ENCODE results near the gene NECTIN4. TPM values are rescaled to one million over a fixed set of nuclear protein-coding genes. Genes with fewer than 3 reads are reported as not detected.
A peak's percentile ranks its signal among the peaks of the same experiment; 100 is the strongest.

NECTIN4 gene
- polyA plus RNA-seq, 1 of the 3 experiments (the other 2 are of a cell fraction): 0.59 TPM

DNA sequence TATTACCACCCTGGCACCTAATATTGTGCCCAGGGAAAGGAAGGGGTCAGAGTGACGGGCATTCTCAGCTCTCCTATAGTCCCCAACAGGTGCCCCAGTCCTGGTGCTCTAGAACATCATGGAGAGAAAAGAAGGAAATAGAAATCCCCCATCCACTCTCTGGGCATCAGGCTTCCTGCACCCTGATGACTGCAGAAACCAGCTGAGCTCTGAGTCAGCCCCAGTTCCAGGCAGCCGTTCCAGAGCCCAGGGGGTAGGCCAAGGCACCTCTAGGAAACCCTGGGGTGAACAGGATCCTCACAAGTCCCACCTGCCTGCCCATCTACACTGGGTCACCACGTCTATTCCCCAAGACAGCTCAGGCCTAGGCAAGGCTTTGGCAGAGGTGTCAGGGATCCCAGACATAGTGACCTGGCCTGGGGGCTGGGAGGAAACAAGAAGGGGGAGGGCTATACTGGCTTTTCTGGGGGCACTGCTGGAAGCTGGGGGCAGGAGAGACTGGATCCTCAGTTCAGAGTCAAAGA, 709 bp downstream of the NECTIN4 start:
- Histone ChIP-seq H3K79me2 (ENCODE audit: insufficient read depth) (no peaks in the 10 kb centered on the region), H3K4me2 (no peak overlapping the region), H3K27ac (ENCODE audit: low read depth in 2 of 2, low read length in 1 of 2) (no peak overlapping the region), H3K9ac (no peak overlapping the region), H3K36me3 (replicated peaks in 1 of 2; ENCODE audit: control insufficient read depth in 1 of 2, insufficient read depth in 2 of 2, low read length in 1 of 2) (no peaks in the 10 kb centered on the region), H2AFZ (ENCODE audit: low read depth) (no peak overlapping the region), H3K27me3 (ENCODE audit: insufficient read depth) (no peaks in the 10 kb centered on the region), H3K4me3 (ENCODE audit: low read depth in 2 of 2, low read length in 1 of 2) (no peak overlapping the region), H3K9me2 (no peaks in the 10 kb centered on the region), H4K20me1 (ENCODE audit: insufficient read depth) (no peaks in the 10 kb centered on the region), H3K9me3 (no peaks in the 10 kb centered on the region), H3K4me1 (ENCODE audit: control insufficient read depth in 1 of 2, insufficient read depth in 2 of 2, low read depth in 1 of 2, low read length in 1 of 2) (peaks cover under 1 to 15% of the 10 kb centered on the region in 2 experiments; a peak in 2 of 4 replicates), H3F3A (replicated peaks; ENCODE audit: insufficient read depth) (no peaks in the 10 kb centered on the region)
- ChIA-PET CTCF (interaction anchor here (0.7 to 22.7 kb wide), 2 partner anchors 8 to 18 kb away, joined by 3 to 198 read pairs; partner anchors contain the start of gene KLHDC9), POLR2A (interaction anchor here (1.0 kb wide), 1 partner anchor 9 kb away, joined by 3 read pairs; the partner anchor contains the start of gene KLHDC9)
- TF ChIP-seq FOSL2 (IDR thresholded peaks at IDR 0.05; ENCODE audit: borderline replicate concordance, low read depth) (0 out of 2 replicates have a peak, but pooled peaks have one; percentile 38), SIN3A (IDR thresholded peaks at IDR 0.05; ENCODE audit: borderline replicate concordance, low read depth, low read length) (no peak), CHD2 (IDR thresholded peaks at IDR 0.05; ENCODE audit: low read length, partially characterized antibody) (no peak), YY1 (IDR thresholded peaks at IDR 0.05; ENCODE audit: low read depth) (no peak)
- 77% methylated on average over 1 of the region's 3 CpGs for WGBS (ENCODE audit: low lambda C conversion rate)
- DNase-seq: no peak

DNA sequence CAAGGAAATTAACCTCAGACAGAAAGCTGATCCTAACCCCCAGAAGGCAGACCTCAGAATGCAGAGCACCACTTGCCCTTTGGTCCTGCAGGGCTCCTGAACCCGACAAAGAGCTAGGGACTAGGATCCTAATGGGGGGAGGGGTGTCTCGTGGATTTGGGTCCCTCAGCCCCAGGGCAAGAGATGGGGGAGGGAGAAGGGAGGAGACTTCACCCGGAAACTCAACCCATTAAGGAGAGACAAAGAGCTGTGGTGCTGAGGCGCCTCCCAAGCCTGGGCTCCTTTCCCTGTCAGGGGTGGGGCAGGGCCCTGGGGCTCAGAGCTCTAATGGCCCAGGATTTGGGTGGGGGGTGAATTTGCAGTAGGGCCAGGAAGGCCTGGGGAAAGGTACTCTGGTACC, 2.9 kb downstream of the NECTIN4 start:
- H3K9me2 ChIP-seq: no peaks in the 10 kb centered on the region
- H3K79me2 ChIP-seq (ENCODE audit: insufficient read depth): no peaks in the 10 kb centered on the region
- no peak overlapping the region for H2AFZ ChIP-seq (ENCODE audit: low read depth)
- no peak overlapping the region for H3K9ac ChIP-seq
- no peak overlapping the region for H3K4me3 ChIP-seq (ENCODE audit: low read depth in 2 of 2, low read length in 1 of 2)
- no peaks in the 10 kb centered on the region for H3K36me3 ChIP-seq (replicated peaks in 1 of 2; ENCODE audit: control insufficient read depth in 1 of 2, insufficient read depth in 2 of 2, low read length in 1 of 2)
- 72% methylated on average over 4 of the region's 4 CpGs for WGBS (ENCODE audit: low lambda C conversion rate)
- peaks cover 8 to 13% of the 10 kb centered on the region in 2 experiments; a peak in 2 of 4 replicates for H3K4me1 ChIP-seq (ENCODE audit: control insufficient read depth in 1 of 2, insufficient read depth in 2 of 2, low read depth in 1 of 2, low read length in 1 of 2)
- no peaks in the 10 kb centered on the region for H3F3A ChIP-seq (replicated peaks; ENCODE audit: insufficient read depth)
- no peak overlapping the region for H3K27ac ChIP-seq (ENCODE audit: low read depth in 2 of 2, low read length in 1 of 2)
- H3K4me2 ChIP-seq: no peak overlapping the region
- no peak for DNase-seq
- H3K9me3 ChIP-seq: no peaks in the 10 kb centered on the region
- H4K20me1 ChIP-seq (ENCODE audit: insufficient read depth): no peaks in the 10 kb centered on the region
- ChIA-PET CTCF (interaction anchor here (1.1 to 22.7 kb wide), 2 partner anchors 10 to 116 kb away, joined by 3 to 198 read pairs; partner anchors contain the start of genes KLHDC9 and NDUFS2), POLR2A (no interaction called here)
- TF ChIP-seq NFIC (IDR thresholded peaks at IDR 0.05; ENCODE audit: borderline replicate concordance) (no peak), FOXJ3 (CRISPR knock-in tag; IDR thresholded peaks at IDR 0.05) (no peak), RXRA (IDR thresholded peaks at IDR 0.05; ENCODE audit: borderline replicate concordance, low read depth) (no peak)
- TF ChIP-seq, protein P1, sequence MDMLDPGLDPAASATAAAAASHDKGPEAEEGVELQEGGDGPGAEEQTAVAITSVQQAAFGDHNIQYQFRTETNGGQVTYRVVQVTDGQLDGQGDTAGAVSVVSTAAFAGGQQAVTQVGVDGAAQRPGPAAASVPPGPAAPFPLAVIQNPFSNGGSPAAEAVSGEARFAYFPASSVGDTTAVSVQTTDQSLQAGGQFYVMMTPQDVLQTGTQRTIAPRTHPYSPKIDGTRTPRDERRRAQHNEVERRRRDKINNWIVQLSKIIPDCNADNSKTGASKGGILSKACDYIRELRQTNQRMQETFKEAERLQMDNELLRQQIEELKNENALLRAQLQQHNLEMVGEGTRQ (IDR thresholded peaks at IDR 0.05; ENCODE audit: borderline replicate concordance, low read depth, low read length): no peak
- TF ChIP-seq, protein P2, sequence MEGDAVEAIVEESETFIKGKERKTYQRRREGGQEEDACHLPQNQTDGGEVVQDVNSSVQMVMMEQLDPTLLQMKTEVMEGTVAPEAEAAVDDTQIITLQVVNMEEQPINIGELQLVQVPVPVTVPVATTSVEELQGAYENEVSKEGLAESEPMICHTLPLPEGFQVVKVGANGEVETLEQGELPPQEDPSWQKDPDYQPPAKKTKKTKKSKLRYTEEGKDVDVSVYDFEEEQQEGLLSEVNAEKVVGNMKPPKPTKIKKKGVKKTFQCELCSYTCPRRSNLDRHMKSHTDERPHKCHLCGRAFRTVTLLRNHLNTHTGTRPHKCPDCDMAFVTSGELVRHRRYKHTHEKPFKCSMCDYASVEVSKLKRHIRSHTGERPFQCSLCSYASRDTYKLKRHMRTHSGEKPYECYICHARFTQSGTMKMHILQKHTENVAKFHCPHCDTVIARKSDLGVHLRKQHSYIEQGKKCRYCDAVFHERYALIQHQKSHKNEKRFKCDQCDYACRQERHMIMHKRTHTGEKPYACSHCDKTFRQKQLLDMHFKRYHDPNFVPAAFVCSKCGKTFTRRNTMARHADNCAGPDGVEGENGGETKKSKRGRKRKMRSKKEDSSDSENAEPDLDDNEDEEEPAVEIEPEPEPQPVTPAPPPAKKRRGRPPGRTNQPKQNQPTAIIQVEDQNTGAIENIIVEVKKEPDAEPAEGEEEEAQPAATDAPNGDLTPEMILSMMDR (IDR thresholded peaks at IDR 0.05): no peak
- H3K27me3 ChIP-seq (ENCODE audit: insufficient read depth): no peaks in the 10 kb centered on the region

Measured in SK-N-SH (cell line).